Mammary epithelial cell (primary cell): ENCODE measurements around the gene IDH2.

Experiments used
- CTCF ChIP-seq, 2 donors: IDR thresholded peaks in 1 of 2; conservative IDR thresholded peaks in 1 of 2; 2 replicates each; pipeline ENCODE4 v1.5.1; 2011 to 2012; ENCODE audit warnings: inconsistent platforms in 2 of 2, low read length in 2 of 2, mild to moderate bottlenecking in 2 of 2, control low read depth in 1 of 2, low read depth in 1 of 2; ENCODE audit not compliant: insufficient read depth in 1 of 2; ENCODE audit errors: extremely low read depth in 1 of 2
- EZH2 ChIP-seq: IDR thresholded peaks from 2 replicates; pipeline ENCODE4 v1.6.1; 2012; ENCODE audit warnings: low read length, inconsistent platforms, borderline replicate concordance

GRCh38 chr15:90054618-90055097 lies 47.6 kb downstream of the IDH2 start:
- TF ChIP-seq CTCF (conservative IDR thresholded peaks at IDR 0.05 in 1 of 2, IDR thresholded peaks at IDR 0.05 in 1 of 2; ENCODE audit: extremely low read depth in 1 of 2, insufficient read depth in 1 of 2, low read depth in 1 of 2, low read length in 2 of 2) = no peak
- no peak for TF ChIP-seq EZH2
